HG03558 (cell line): ENCODE results near the gene CYP26C1.

Experiments
- ATAC-seq: cut with Tn5 transposase; IDR thresholded peaks from one replicate; pipeline ENCODE4 v1.9.1; 2021; ENCODE audit warnings: moderate number of reproducible peaks; ENCODE audit not compliant: unreplicated experiment; ENCODE audit errors: extremely low read depth

Gene CYP26C1

GRCh38 chr10:93063144-93063976 is 2.8 kb downstream of the CYP26C1 start:
- no peak for ATAC-seq

GRCh38 chr10:93063977-93064660 is 3.5 kb downstream of the CYP26C1 start:
- no peak for ATAC-seq

- no peak for ATAC-seq
Observed at GRCh38 chr10:93064874-93065660, 4.5 kb downstream of the CYP26C1 start.

GRCh38 chr10:93065675-93066543 is 5.3 kb downstream of the CYP26C1 start:
- ATAC-seq, result no peak

GRCh38 chr10:93066544-93066913 is 5.9 kb downstream of the CYP26C1 start:
- no peak for ATAC-seq

GRCh38 chr10:93067443-93068365 is 7.1 kb downstream of the CYP26C1 start:
- no peak for ATAC-seq

- no peak for ATAC-seq
Observed at GRCh38 chr10:93068411-93069244, 8.0 kb downstream of the CYP26C1 start.

GRCh38 chr10:93069245-93069561 is 8.6 kb downstream of the CYP26C1 start:
- ATAC-seq, result no peak

- no peak for ATAC-seq
Observed at GRCh38 chr10:93070378-93071176, 10.0 kb downstream of the CYP26C1 start.

GRCh38 chr10:93071177-93071472 is 10.5 kb downstream of the CYP26C1 start:
- no peak for ATAC-seq

- ATAC-seq, result no peak
Observed at GRCh38 chr10:93071674-93072224, 11.2 kb downstream of the CYP26C1 start.

- no peak for ATAC-seq
Observed at GRCh38 chr10:93072225-93072712, 11.7 kb downstream of the CYP26C1 start.

- no peak for ATAC-seq
Observed at GRCh38 chr10:93072713-93073538, 12.3 kb downstream of the CYP26C1 start.

GRCh38 chr10:93073539-93074146 is 13.0 kb downstream of the CYP26C1 start, which contains the start of gene CYP26A1:
TSS of gene CYP26A1 (plus strand) at chr10:93073893. CDS start at chr10:93073935, 42 bp downstream.
- ATAC-seq, result no peak

- no peak for ATAC-seq
Observed at GRCh38 chr10:93074147-93074596, 13.6 kb downstream of the CYP26C1 start.
